TTC549 (cell line): ENCODE measurements around the gene MEGF9.
"Not testable (repeated sequence)": the region's sequence is repeated elsewhere in the genome, so short reads cannot be mapped to it uniquely, and the experiment has no call there.

Experiments
- FAIRE-seq: peaks from 2 replicates; lab custom pipeline; 2012; peaks lifted over from hg19 to GRCh38; lab: Jason Lieb, UNC

Gene MEGF9

DNA sequence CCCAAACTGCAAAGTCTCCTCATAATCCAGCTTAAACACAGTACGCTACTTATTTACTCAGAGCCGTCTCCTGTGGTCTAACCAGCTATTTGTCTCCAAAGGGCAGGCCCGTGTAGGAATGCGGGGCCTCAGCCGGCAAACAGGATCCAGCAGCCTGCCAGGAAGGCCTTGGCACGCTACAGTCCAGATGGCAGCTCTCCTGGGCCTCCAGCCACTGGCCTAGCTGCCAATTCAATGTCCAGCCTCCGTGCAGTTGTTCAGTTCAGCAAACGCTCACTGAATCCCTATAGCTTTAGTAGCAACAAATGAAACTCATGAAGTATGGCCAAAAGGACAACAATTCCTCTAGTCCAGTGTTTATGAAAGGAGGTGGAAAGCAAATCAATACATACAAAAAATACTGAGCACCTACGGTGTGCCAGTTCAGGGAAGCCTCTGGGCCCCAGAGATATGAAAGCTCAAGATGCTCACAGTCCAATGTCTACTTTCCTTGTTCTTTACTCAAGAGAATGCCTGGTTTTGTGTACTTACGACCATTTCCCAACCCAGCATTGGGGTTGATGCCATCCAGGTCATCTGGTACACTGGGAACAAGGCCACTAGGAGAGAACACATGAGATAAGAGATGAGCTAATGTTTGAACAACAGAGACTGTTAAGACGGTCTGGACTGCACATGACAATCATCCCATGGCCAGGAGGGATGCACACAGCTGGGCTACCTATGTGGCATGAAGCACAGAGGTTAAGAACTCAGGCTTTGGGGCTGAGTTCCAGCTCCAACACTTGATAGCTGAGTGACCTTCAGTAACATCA, 142.6 kb downstream of the MEGF9 start:
- no peak for FAIRE-seq

DNA sequence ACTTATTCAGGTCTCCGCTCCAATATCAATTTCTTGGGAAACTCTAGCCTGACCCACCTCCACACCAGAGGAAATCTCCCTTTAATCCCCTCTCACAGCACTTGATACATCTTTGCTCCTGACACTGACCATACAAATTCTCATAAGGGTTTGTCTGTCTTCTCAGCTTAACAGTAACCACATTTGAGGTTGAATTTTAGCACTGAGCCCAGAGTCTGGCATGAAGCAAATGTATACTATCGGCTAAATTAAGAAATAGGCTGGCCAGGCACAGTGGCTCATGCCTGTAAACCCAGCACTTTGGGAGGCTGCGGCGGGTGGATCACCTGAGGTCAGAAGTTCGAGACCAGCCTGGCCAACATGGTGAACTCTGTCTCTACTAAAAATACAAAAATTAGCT, 144.0 kb downstream of the MEGF9 start:
- no peak for FAIRE-seq

DNA sequence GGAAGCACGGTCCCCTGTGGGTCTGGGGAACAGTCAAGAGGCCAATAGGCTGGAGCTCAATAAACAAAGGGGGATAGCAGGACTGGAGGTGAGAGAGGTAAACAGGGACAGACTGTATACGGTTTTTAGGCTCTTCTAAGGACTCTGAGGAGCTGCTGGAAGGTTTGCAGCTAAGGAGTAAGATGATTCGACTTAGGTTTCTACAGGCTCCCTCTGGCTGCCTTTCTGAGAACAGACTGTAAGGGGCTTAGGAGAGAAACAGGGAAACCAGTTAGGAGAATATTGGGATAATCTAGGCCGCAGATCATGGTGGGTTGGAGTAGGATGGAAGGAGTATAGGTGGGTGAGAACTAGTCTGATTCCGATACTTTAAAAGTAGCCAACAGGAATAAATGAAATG, 144.7 kb downstream of the MEGF9 start:
- no peak for FAIRE-seq

DNA sequence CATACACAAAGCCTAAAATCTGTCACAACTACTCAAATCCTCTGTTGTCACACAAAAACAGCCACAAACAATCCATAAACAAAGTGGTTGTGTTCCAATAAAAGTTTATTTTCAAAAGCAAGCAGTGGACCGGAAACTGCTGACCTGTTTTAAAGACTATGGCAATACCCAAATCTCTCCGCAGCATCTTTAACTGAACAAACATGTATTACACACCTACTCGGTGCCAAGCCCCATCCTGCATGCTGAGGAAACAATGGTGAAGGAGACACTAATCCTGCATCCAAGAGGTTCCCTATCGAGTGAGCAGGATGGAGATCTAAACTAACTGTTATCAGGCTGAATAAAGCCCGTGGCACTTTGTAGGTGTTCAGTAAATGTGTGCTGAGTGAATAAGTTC, 145.5 kb downstream of the MEGF9 start:
- no peak for FAIRE-seq

DNA sequence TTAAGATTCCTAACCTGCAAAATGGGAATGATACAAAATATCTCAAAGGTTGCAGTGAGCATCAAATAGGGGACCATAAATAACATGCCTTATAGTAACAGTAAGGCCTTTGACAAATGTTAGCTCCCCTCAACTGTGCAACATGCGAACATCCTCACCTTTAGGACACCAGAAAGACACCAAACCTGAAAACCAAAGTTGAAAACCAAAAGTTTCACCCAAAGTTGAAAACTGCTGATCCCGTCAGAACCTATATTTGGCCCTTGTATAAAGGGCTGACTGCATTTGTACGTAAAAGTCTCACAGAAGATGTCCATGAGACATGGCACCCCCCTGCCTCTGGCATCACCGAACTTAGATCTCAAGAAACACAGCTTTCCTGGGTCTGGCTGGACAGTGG, 146.4 kb downstream of the MEGF9 start:
- FAIRE-seq: no peak

DNA sequence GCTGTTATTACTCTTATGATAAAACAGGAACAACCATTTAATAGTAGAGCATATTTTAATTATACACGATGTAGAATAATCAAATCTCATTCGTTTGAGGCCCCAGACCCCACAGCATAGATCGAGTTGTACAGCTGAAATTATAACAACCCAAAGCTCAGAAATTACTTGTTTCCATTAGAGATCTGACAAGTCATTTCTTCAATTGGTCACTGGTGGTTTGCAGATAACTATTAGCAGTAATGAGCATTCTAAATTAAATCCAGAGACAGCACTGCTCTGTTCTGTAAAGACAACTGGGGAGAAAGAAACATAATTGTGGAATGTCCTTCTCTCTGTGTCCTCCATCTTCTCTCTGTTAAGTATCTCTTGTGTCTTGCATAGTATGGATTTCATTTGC, 147.2 kb downstream of the MEGF9 start:
- FAIRE-seq: no peak

DNA sequence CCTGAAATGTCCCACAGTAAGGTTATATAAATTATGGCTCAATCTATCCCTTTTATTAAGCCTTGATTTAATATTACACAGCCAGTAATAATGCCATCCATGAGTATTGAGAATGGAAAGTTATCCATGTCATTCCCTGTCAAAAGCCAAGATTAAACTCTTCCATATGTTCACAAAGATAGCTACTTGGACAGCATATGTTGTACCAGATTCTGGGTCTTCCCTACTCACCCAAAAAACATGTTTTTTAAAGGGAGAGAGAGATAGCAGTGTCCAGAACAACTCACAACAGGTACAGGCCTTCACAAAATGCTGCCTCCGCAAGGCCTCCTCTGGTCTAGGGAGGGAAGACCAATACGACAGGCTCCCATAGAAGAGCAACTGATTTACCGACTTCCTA, 149.7 kb downstream of the MEGF9 start:
- no peak for FAIRE-seq

DNA sequence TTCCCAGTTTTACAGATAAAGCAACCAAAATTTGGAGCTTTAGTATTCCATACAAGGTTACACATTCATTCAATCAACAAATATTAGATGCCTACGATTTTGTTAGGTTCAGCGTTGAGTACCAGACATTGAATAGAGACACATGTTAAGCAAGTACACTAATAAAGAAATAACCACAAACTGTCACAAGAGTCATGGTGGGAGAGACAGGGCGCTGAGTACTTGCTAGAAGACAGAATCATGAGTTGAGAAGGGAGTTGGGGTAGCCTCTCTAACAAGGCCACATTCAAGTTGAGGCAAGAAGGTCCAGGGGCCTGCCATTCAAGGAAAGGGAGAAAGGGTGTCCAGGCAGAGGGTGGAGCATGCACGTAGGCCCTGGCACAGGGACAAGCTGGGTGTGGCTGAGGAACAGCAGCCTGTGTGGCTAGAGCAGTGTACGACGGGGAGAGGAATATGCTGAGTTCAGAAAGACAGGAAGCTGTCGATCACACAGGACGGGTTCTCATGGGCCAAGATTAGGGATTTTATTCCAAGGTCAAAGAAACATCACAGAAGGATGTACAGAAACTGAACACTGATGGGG, 151.3 kb downstream of the MEGF9 start:
- no peak for FAIRE-seq

DNA sequence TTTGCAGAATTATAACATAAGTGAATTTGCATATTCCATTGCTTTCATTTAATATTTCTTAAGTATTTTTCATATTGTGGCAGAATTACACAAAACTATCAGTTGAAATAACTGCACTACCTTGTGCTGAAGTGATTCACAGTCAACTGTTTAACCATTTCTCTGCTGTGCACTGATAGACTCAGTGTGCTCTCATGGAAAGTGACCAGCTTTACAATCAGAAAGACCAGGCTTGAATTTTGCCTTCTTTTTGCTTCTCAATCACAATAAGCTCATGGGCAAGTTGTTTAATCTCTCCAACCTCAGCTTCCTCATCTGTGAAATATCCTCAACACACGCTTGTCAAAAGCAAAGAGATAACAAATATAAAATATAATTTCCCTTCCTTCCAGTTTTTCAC, 152.6 kb downstream of the MEGF9 start:
- FAIRE-seq: no peak

DNA sequence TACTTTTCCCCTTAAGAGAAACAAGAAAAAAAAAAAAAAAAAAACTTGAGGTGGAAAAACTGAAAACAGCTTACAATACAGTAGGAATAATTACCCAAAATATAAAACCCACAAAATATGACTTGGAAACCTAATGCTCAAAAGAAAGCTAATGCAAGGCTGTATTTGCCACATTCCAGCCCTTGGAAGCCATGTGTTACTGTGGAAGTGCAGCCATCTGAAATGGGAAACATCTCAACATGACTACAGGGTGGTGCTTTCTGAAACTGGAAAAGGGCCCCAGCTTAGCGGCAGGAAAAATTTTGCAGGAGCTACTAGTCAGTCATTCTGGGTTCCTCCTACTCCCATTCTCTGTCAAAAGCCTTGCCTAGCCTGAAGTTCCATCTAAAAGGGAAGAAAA, 154.7 kb downstream of the MEGF9 start:
- no peak for FAIRE-seq

DNA sequence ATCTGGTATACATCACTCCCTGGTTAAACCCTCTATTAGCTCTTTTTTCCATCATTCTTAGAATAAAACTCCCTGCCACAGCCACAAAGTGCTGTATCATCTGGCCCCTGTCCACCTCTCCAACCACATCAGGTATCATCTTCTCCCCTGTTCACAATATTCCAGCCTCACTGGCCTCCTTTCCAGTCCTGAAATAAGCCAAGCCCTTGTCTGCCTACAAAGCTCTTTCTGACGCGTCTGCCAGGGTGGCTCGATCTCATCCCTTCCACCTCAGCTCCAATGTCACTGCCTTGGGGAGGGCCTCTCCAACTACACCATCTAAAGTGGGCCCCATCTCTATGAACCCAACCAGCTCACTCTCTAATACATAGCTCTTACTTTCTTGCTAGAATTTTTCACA, 155.8 kb downstream of the MEGF9 start:
- no peak for FAIRE-seq

DNA sequence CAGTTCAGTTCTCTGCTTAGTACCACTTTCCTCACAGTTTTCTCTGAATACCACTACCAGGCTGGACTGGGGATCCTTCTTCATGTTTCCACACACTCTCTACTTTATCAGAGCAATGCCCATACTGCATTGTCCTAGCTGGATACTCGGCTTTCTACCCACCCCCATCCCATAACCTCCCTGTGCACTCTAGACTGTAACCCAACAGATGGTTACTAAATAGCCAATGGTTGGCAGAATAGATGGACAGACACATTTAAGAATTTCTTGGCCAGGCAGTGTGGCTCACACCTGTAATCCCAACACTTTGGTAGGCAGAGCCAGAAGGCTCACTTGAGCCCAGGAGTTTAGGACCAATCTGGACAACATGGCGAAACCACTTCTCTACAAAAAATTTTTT, 157.1 kb downstream of the MEGF9 start:
- no peak for FAIRE-seq

DNA sequence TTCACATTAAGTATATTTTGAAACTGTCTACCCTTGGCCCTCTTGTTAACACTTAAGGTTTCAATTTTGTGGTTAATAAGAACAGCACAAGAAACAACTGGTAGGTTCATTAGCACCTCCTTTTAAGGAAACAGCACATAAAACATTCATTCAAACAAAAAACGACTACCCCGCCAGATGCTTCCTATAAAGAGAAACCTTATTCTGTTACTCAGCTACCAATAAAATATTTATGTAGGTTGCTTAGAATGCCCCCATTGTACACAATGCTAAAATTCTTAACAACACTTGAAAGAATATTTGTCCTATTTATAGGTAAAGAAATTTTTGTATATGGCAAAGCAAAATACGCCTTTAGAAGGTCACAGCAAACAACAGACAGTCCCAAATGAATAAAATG, 157.5 kb downstream of the MEGF9 start:
- FAIRE-seq: no peak

DNA sequence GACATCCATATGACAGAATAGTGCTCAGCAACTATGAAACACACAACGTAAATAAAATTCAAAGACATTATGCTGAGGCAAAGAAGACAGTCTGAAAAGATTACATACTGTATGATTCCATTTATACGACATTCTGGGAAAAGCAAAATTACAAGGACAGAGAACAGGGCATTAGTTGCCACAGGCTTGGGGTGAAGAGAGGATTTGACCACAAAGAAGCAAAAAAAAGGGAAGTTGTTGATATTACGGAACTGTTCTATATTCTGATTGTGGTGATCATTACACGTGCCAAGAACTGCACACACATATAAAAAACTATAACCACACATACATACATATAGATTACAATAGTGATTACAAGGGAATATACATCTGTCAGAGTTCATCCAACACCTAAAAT, 158.4 kb downstream of the MEGF9 start:
- FAIRE-seq: no peak

DNA sequence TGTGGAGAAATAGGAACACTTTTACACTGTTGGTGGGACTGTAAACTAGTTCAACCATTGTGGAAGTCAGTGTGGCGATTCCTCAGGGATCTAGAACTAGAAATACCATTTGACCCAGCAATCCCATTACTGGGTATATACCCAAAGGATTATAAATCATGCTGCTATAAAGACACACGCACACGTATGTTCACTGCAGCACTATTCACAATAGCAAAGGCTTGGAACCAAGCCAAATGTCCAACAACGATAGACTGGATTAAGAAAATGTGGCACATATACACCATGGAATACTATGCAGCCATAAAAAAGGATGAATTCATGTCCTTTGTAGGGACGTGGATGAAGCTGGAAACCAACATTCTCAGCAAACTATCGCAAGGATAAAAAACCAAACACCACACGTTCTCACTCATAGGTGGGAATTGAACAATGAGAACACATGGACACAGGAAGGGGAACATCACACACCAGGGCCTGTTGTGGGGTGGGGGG, 162.0 kb downstream of the MEGF9 start:
- not testable (repeated sequence) for FAIRE-seq
